Measurements from ENCODE around the gene WNT6. TPM values are rescaled to one million over a fixed set of nuclear protein-coding genes. Genes with fewer than 3 reads are reported as not detected.

Gene WNT6
- total RNA-seq, 1 donor from 2014 or later: 0.66 TPM

GRCh38 chr2:218877331-218877730 lies 17.7 kb downstream of the WNT6 start:
- Mint-ChIP-seq H3K9me3 (ENCODE audit: unreplicated experiment) (peaks cover 6% of the 10 kb centered on the region), H3K4me3 (ENCODE audit: unreplicated experiment) (no peak overlapping the region), H3K4me1 (ENCODE audit: low read depth, unreplicated experiment) (peaks cover 32% of the 10 kb centered on the region), H3K27me3 (ENCODE audit: unreplicated experiment) (peaks cover 23% of the 10 kb centered on the region), H3K36me3 (ENCODE audit: unreplicated experiment) (no peaks in the 10 kb centered on the region), H3K27ac (ENCODE audit: unreplicated experiment) (no peak overlapping the region)
- no peak for TF ChIP-seq CTCF (IDR thresholded peaks at IDR 0.05; ENCODE audit: partially characterized antibody, unreplicated experiment)
- peak; percentile 27 for DNase-seq

GRCh38 chr2:218877891-218878290 lies 18.3 kb downstream of the WNT6 start:
- peaks cover 6% of the 10 kb centered on the region for H3K9me3 Mint-ChIP-seq (ENCODE audit: unreplicated experiment)
- no peaks in the 10 kb centered on the region for H3K36me3 Mint-ChIP-seq (ENCODE audit: unreplicated experiment)
- peak; percentile 13 for DNase-seq
- no peak for TF ChIP-seq CTCF (IDR thresholded peaks at IDR 0.05; ENCODE audit: partially characterized antibody, unreplicated experiment)
- peaks cover 35% of the 10 kb centered on the region for H3K4me1 Mint-ChIP-seq (ENCODE audit: low read depth, unreplicated experiment)
- peaks cover 24% of the 10 kb centered on the region for H3K27me3 Mint-ChIP-seq (ENCODE audit: unreplicated experiment)
- H3K27ac Mint-ChIP-seq (ENCODE audit: unreplicated experiment): no peak overlapping the region
- no peak overlapping the region for H3K4me3 Mint-ChIP-seq (ENCODE audit: unreplicated experiment)

GRCh38 chr2:218878486-218878885 lies 18.9 kb downstream of the WNT6 start:
- Mint-ChIP-seq H3K27ac (ENCODE audit: unreplicated experiment) (no peak overlapping the region), H3K9me3 (ENCODE audit: unreplicated experiment) (peaks cover 3% of the 10 kb centered on the region), H3K27me3 (ENCODE audit: unreplicated experiment) (peaks cover 24% of the 10 kb centered on the region), H3K4me3 (ENCODE audit: unreplicated experiment) (no peak overlapping the region), H3K36me3 (ENCODE audit: unreplicated experiment) (no peaks in the 10 kb centered on the region), H3K4me1 (ENCODE audit: low read depth, unreplicated experiment) (peaks cover 36% of the 10 kb centered on the region)
- TF ChIP-seq CTCF (IDR thresholded peaks at IDR 0.05; ENCODE audit: partially characterized antibody, unreplicated experiment): no peak
- peak; percentile 39 for DNase-seq

- Mint-ChIP-seq H3K4me3 (ENCODE audit: unreplicated experiment) (peak overlapping the region; percentile 47), H3K9me3 (ENCODE audit: unreplicated experiment) (peaks cover 3% of the 10 kb centered on the region), H3K36me3 (ENCODE audit: unreplicated experiment) (no peaks in the 10 kb centered on the region), H3K4me1 (ENCODE audit: low read depth, unreplicated experiment) (peaks cover 36% of the 10 kb centered on the region), H3K27ac (ENCODE audit: unreplicated experiment) (no peak overlapping the region), H3K27me3 (ENCODE audit: unreplicated experiment) (peaks cover 24% of the 10 kb centered on the region)
- TF ChIP-seq CTCF (IDR thresholded peaks at IDR 0.05; ENCODE audit: partially characterized antibody, unreplicated experiment): no peak
- peak; percentile 64 for DNase-seq
Measured at GRCh38 chr2:218878926-218879761, 19.5 kb downstream of the WNT6 start.

- Mint-ChIP-seq H3K27me3 (ENCODE audit: unreplicated experiment) (peaks cover 23% of the 10 kb centered on the region), H3K9me3 (ENCODE audit: unreplicated experiment) (peaks cover 3% of the 10 kb centered on the region), H3K27ac (ENCODE audit: unreplicated experiment) (no peak overlapping the region), H3K4me1 (ENCODE audit: low read depth, unreplicated experiment) (peaks cover 38% of the 10 kb centered on the region), H3K36me3 (ENCODE audit: unreplicated experiment) (no peaks in the 10 kb centered on the region), H3K4me3 (ENCODE audit: unreplicated experiment) (peak overlapping the region; percentile 47)
- TF ChIP-seq CTCF (IDR thresholded peaks at IDR 0.05; ENCODE audit: partially characterized antibody, unreplicated experiment): no peak
- no peak for DNase-seq
Measured at GRCh38 chr2:218879776-218880101, 20.1 kb downstream of the WNT6 start.

All from glutamatergic neuron (in vitro differentiated cells).